ENCODE results near the gene VSIR.

Gene VSIR

GRCh38 chr10:71746344-71747037 lies 26.8 kb downstream of the VSIR start:
- no peak for DNase-seq

- no peak for DNase-seq
These were observed 27.6 kb downstream of the VSIR start for GRCh38 chr10:71745664-71746250.

- DNase-seq: no peak
These were observed 28.2 kb downstream of the VSIR start for GRCh38 chr10:71744897-71745663.

GRCh38 chr10:71743866-71744265 lies 29.5 kb downstream of the VSIR start:
- no peak for DNase-seq

- DNase-seq: no peak
These were observed 30.1 kb downstream of the VSIR start for GRCh38 chr10:71743089-71743838.

GRCh38 chr10:71742301-71743088 lies 30.8 kb downstream of the VSIR start:
- DNase-seq: no peak

- DNase-seq: no peak
These were observed 31.6 kb downstream of the VSIR start for GRCh38 chr10:71741671-71742070.

GRCh38 chr10:71741029-71741428 lies 32.3 kb downstream of the VSIR start:
- no peak for DNase-seq

GRCh38 chr10:71740069-71740653 lies 33.2 kb downstream of the VSIR start:
- DNase-seq: no peak

GRCh38 chr10:71739358-71739900 lies 33.9 kb downstream of the VSIR start:
- DNase-seq: no peak

GRCh38 chr10:71737834-71738197 lies 35.5 kb downstream of the VSIR start:
- no peak for DNase-seq

- DNase-seq: no peak
These were observed 36.1 kb downstream of the VSIR start for GRCh38 chr10:71737001-71737833.

- no peak for DNase-seq
These were observed 36.8 kb downstream of the VSIR start for GRCh38 chr10:71736570-71736952.

GRCh38 chr10:71735709-71736569 lies 37.4 kb downstream of the VSIR start:
- DNase-seq: no peak

- no peak for DNase-seq
These were observed 38.5 kb downstream of the VSIR start for GRCh38 chr10:71734797-71735196.

- no peak for DNase-seq
These were observed 41.5 kb downstream of the VSIR start for GRCh38 chr10:71731791-71732190.

GRCh38 chr10:71729161-71729636 lies 44.1 kb downstream of the VSIR start:
- DNase-seq: no peak

GRCh38 chr10:71727738-71728737 lies 45.3 kb downstream of the VSIR start:
- no peak for DNase-seq
